ENCODE results near the gene ABR.

The ABR gene

GRCh38 chr17:1007310-1008007, 172.3 kb downstream of the ABR start:
- no peak overlapping the region for H3K27ac ChIP-seq (ENCODE audit: low read depth, low read length)

GRCh38 chr17:1006054-1006453, 173.7 kb downstream of the ABR start:
- H3K9me3 ChIP-seq (ENCODE audit: control insufficient read depth, insufficient read depth, low read length): no peaks in the 10 kb centered on the region
- peaks cover 51% of the 10 kb centered on the region for H3K36me3 ChIP-seq (ENCODE audit: control insufficient read depth, insufficient read depth, low read length)
- no peaks in the 10 kb centered on the region; the same call in 1 of the 2 replicates for H3K4me1 ChIP-seq (ENCODE audit: control insufficient read depth, insufficient read depth, low read length)
- H3K27ac ChIP-seq (ENCODE audit: low read depth, low read length): no peak overlapping the region
- H3K9ac ChIP-seq (ENCODE audit: low read depth, low read length): no peak overlapping the region
- no peak overlapping the region for H3K4me3 ChIP-seq (ENCODE audit: low read depth, low read length)
- H3K27me3 ChIP-seq (ENCODE audit: control insufficient read depth, insufficient read depth, low read length): no peaks in the 10 kb centered on the region

More at GRCh38 chr17:1007310-1008007, 172.3 kb downstream of the ABR start:
- Histone ChIP-seq H3K4me1 (ENCODE audit: control insufficient read depth, insufficient read depth, low read length) (no peaks in the 10 kb centered on the region; the same call in 1 of the 2 replicates), H3K36me3 (ENCODE audit: control insufficient read depth, insufficient read depth, low read length) (peaks cover 37% of the 10 kb centered on the region), H3K9ac (ENCODE audit: low read depth, low read length) (no peak overlapping the region), H3K27me3 (ENCODE audit: control insufficient read depth, insufficient read depth, low read length) (no peaks in the 10 kb centered on the region), H3K4me3 (ENCODE audit: low read depth, low read length) (no peak overlapping the region), H3K9me3 (ENCODE audit: control insufficient read depth, insufficient read depth, low read length) (no peaks in the 10 kb centered on the region)

GRCh38 chr17:1005361-1005946, 174.3 kb downstream of the ABR start:
- Histone ChIP-seq H3K9me3 (ENCODE audit: control insufficient read depth, insufficient read depth, low read length) (no peaks in the 10 kb centered on the region), H3K4me1 (ENCODE audit: control insufficient read depth, insufficient read depth, low read length) (no peaks in the 10 kb centered on the region; the same call in 1 of the 2 replicates), H3K27ac (ENCODE audit: low read depth, low read length) (no peak overlapping the region), H3K36me3 (ENCODE audit: control insufficient read depth, insufficient read depth, low read length) (peaks cover 55% of the 10 kb centered on the region), H3K9ac (ENCODE audit: low read depth, low read length) (no peak overlapping the region), H3K4me3 (ENCODE audit: low read depth, low read length) (no peak overlapping the region), H3K27me3 (ENCODE audit: control insufficient read depth, insufficient read depth, low read length) (no peaks in the 10 kb centered on the region)

GRCh38 chr17:1004769-1005295, 174.9 kb downstream of the ABR start:
- Histone ChIP-seq H3K27me3 (ENCODE audit: control insufficient read depth, insufficient read depth, low read length) (no peaks in the 10 kb centered on the region), H3K9me3 (ENCODE audit: control insufficient read depth, insufficient read depth, low read length) (no peaks in the 10 kb centered on the region), H3K4me3 (ENCODE audit: low read depth, low read length) (no peak overlapping the region), H3K36me3 (ENCODE audit: control insufficient read depth, insufficient read depth, low read length) (peaks cover 56% of the 10 kb centered on the region), H3K9ac (ENCODE audit: low read depth, low read length) (no peak overlapping the region), H3K27ac (ENCODE audit: low read depth, low read length) (peak overlapping the region; percentile 35), H3K4me1 (ENCODE audit: control insufficient read depth, insufficient read depth, low read length) (no peaks in the 10 kb centered on the region; the same call in 1 of the 2 replicates)

DNA sequence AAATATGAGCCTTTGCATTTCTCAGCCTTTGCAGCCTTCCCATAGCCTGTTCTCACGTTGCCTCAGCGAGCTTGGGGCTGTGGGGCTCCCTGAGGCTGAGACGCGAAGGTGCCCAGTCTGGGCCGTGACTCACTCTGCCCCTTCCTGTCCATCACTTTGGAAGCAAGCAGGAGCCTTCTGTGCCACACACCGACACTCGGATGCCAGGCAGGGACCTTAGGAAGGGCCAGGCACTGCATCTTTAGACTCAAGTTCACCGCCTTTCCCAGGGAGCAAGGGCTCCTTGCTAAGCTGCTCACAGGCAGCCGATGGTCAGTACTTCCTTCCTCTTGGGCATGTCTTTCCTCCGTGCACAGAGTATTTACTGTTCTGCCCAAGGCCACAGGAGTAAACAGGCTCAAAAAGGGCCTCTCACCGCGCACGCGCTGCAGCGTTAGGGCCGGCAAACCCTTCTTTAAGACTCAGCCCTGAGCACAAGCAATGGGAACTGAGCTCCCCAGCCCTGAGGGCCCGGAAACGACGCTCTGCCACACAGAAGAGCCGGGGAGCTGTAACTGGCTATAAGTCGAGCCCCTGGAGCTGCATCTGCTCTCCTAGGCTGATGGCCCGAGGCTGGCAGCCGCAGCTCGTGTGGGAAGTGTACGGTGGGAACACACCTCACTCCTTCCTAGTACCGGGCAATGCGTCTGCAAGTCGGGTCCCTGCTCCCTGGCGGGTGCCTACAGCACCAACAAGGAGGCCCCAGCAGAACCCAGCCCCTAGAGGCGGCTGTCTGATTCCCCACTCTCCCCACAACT, 175.6 kb downstream of the ABR start:
- Histone ChIP-seq H3K27me3 (ENCODE audit: control insufficient read depth, insufficient read depth, low read length) (no peaks in the 10 kb centered on the region), H3K9me3 (ENCODE audit: control insufficient read depth, insufficient read depth, low read length) (no peaks in the 10 kb centered on the region), H3K9ac (ENCODE audit: low read depth, low read length) (no peak overlapping the region), H3K4me3 (ENCODE audit: low read depth, low read length) (no peak overlapping the region), H3K4me1 (ENCODE audit: control insufficient read depth, insufficient read depth, low read length) (no peaks in the 10 kb centered on the region; the same call in 1 of the 2 replicates), H3K27ac (ENCODE audit: low read depth, low read length) (no peak overlapping the region), H3K36me3 (ENCODE audit: control insufficient read depth, insufficient read depth, low read length) (peaks cover 63% of the 10 kb centered on the region)

GRCh38 chr17:1003633-1003971, 176.2 kb downstream of the ABR start:
- H3K9ac ChIP-seq (ENCODE audit: low read depth, low read length): no peak overlapping the region
- H3K27ac ChIP-seq (ENCODE audit: low read depth, low read length): no peak overlapping the region
- H3K36me3 ChIP-seq (ENCODE audit: control insufficient read depth, insufficient read depth, low read length): peaks cover 65% of the 10 kb centered on the region
- no peaks in the 10 kb centered on the region for H3K27me3 ChIP-seq (ENCODE audit: control insufficient read depth, insufficient read depth, low read length)
- H3K9me3 ChIP-seq (ENCODE audit: control insufficient read depth, insufficient read depth, low read length): no peaks in the 10 kb centered on the region
- no peak overlapping the region for H3K4me3 ChIP-seq (ENCODE audit: low read depth, low read length)
- no peaks in the 10 kb centered on the region; the same call in 1 of the 2 replicates for H3K4me1 ChIP-seq (ENCODE audit: control insufficient read depth, insufficient read depth, low read length)

DNA sequence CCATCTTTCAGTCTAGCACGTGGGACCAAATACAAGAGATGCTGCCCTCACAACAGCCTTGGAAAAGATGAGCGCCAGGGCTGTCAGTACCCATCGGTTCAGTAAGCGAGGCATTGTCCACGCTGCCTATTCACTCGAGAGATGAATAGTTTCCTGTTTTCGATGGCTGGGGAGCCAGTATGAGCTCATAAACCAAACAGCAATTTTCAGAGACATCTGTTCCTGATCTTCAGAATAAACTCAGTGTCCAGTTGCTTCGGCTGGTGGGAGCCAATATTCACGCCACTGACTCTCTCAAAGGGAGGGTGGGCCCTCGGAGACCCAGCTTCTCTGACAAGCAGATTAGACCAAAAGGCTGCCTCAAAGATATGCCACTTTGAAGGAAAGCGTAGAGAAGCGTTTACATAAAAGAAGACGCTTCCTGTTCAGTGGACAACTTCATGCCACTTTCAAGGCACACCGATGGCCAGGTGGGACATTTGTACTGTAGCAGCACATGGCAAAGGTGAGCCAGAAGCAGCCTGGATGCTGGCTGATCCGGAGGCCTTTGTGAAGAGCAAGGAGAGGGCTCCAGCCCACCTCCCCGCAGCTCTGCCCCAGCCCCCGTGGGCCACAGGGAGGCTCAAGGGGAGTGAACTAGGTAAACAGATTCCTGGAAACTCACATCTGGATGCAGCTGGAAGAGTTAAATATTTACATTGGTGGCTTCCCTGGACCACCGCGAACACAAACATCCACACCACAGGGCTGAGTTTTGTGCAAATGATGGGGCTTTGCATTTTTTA, 176.8 kb downstream of the ABR start:
- H3K9ac ChIP-seq (ENCODE audit: low read depth, low read length): no peak overlapping the region
- no peak overlapping the region for H3K27ac ChIP-seq (ENCODE audit: low read depth, low read length)
- H3K27me3 ChIP-seq (ENCODE audit: control insufficient read depth, insufficient read depth, low read length): no peaks in the 10 kb centered on the region
- H3K4me3 ChIP-seq (ENCODE audit: low read depth, low read length): no peak overlapping the region
- H3K36me3 ChIP-seq (ENCODE audit: control insufficient read depth, insufficient read depth, low read length): peaks cover 65% of the 10 kb centered on the region
- no peaks in the 10 kb centered on the region for H3K9me3 ChIP-seq (ENCODE audit: control insufficient read depth, insufficient read depth, low read length)
- no peaks in the 10 kb centered on the region; the same call in 1 of the 2 replicates for H3K4me1 ChIP-seq (ENCODE audit: control insufficient read depth, insufficient read depth, low read length)

DNA sequence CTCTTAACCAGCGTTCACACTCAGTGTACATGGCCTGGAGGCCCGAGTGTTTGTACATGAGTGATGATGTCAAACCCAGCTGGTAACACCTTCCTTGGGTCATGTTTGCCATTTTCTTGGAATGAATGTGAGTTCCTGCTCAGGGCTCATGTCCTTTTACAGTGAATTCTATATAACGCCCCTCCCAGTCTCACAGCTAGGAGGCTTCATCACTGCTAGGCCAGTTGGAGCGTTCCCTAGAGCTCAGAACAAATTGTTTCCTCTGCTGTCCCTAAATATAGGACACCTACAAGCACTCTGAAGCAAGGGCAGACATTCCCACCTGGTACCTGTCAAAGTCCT, 177.4 kb downstream of the ABR start:
- no peak overlapping the region for H3K9ac ChIP-seq (ENCODE audit: low read depth, low read length)
- H3K27ac ChIP-seq (ENCODE audit: low read depth, low read length): no peak overlapping the region
- H3K9me3 ChIP-seq (ENCODE audit: control insufficient read depth, insufficient read depth, low read length): no peaks in the 10 kb centered on the region
- H3K27me3 ChIP-seq (ENCODE audit: control insufficient read depth, insufficient read depth, low read length): no peaks in the 10 kb centered on the region
- peaks cover 62% of the 10 kb centered on the region for H3K36me3 ChIP-seq (ENCODE audit: control insufficient read depth, insufficient read depth, low read length)
- no peaks in the 10 kb centered on the region; the same call in 1 of the 2 replicates for H3K4me1 ChIP-seq (ENCODE audit: control insufficient read depth, insufficient read depth, low read length)
- H3K4me3 ChIP-seq (ENCODE audit: low read depth, low read length): no peak overlapping the region

DNA sequence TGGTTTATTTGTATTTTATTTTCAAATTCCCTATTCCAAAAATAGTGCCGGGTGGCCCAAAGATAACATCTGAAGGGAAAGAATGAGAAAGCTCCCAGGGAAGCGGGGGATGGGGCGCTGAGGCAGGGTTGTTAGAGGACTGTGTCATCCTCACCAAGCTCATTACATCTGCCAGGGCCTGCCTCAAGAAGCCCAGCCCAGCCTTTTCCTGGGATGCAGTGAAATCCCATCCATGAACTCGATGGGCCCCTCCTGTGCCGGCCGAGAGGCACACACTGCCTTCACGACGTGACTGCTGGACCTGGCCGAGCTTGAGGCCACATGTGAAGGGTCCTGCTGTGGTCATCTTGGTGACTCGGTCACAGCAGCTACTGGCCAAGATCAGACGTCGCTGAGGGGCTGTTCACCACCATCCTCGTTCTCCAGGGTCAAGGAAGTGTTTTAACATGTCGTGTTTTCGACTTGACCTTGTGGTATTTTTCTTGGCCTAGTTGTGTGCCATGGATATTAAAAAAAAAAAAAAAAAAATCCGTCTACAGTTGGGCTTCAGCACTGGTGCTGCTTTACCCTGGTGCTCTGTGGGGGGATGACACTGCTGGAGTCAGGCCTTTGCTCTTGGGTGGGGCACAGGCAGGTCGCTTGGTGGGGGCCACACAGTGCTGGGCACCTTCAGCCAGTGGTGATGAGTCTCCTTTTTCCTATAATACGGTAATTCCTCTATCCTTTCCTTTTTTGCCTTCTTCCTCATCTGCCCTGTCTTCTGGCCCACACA, 178.0 kb downstream of the ABR start:
- Histone ChIP-seq H3K4me3 (ENCODE audit: low read depth, low read length) (no peak overlapping the region), H3K9ac (ENCODE audit: low read depth, low read length) (no peak overlapping the region), H3K4me1 (ENCODE audit: control insufficient read depth, insufficient read depth, low read length) (no peaks in the 10 kb centered on the region; the same call in 1 of the 2 replicates), H3K36me3 (ENCODE audit: control insufficient read depth, insufficient read depth, low read length) (peaks cover 57% of the 10 kb centered on the region), H3K9me3 (ENCODE audit: control insufficient read depth, insufficient read depth, low read length) (no peaks in the 10 kb centered on the region), H3K27me3 (ENCODE audit: control insufficient read depth, insufficient read depth, low read length) (no peaks in the 10 kb centered on the region), H3K27ac (ENCODE audit: low read depth, low read length) (no peak overlapping the region)

Data from HUES48 (cell line).